HG03159 (cell line): Measurements from ENCODE around the gene SLC9A5.

Source experiments
- ATAC-seq: cut with Tn5 transposase; IDR thresholded peaks from one replicate; pipeline ENCODE4 v1.9.1; 2021; ENCODE audit warnings: mild to moderate bottlenecking, moderate library complexity; ENCODE audit not compliant: unreplicated experiment

SLC9A5 gene, protein sequence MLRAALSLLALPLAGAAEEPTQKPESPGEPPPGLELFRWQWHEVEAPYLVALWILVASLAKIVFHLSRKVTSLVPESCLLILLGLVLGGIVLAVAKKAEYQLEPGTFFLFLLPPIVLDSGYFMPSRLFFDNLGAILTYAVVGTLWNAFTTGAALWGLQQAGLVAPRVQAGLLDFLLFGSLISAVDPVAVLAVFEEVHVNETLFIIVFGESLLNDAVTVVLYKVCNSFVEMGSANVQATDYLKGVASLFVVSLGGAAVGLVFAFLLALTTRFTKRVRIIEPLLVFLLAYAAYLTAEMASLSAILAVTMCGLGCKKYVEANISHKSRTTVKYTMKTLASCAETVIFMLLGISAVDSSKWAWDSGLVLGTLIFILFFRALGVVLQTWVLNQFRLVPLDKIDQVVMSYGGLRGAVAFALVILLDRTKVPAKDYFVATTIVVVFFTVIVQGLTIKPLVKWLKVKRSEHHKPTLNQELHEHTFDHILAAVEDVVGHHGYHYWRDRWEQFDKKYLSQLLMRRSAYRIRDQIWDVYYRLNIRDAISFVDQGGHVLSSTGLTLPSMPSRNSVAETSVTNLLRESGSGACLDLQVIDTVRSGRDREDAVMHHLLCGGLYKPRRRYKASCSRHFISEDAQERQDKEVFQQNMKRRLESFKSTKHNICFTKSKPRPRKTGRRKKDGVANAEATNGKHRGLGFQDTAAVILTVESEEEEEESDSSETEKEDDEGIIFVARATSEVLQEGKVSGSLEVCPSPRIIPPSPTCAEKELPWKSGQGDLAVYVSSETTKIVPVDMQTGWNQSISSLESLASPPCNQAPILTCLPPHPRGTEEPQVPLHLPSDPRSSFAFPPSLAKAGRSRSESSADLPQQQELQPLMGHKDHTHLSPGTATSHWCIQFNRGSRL

DNA sequence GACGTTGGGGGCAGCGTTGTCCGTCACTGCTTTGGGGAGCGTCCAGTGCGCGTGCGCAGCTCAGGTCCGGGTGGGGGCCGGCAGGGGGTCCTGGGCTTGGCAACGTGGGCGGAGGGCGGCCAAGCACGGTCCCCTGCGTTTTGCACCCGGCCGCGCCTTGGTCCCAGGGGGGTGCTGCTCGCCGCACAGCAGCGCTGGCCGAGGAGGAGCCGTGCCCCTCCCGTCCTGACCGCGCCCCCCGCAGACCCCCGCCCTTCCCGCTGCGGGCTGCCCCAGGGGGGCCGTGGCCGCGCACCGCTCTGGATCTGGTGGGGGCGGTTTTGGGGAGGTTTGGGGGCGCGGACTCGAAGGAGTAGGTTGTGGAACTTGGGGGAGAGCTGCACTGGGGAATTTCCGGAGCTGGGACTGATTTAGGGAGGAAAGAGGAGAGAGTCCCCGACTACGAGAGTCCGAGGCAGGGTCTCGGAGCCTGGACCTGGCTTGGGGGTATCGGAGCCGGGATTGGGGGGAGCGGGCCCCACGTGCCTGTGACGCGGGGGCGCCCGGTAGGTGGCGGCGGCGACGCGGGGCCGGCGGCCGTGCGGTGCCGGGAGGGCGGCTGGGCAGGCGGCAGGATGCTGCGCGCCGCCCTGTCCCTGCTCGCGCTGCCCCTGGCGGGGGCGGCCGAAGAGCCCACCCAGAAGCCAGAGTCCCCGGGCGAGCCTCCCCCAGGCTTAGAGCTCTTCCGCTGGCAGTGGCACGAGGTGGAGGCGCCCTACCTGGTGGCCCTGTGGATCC is at the start of gene SLC9A5:
SLC9A5 (plus strand) TSS at position 579 of the 777 bp plus-strand sequence; CDS start at position 615, 36 bp downstream.
- ATAC-seq = no peak

DNA sequence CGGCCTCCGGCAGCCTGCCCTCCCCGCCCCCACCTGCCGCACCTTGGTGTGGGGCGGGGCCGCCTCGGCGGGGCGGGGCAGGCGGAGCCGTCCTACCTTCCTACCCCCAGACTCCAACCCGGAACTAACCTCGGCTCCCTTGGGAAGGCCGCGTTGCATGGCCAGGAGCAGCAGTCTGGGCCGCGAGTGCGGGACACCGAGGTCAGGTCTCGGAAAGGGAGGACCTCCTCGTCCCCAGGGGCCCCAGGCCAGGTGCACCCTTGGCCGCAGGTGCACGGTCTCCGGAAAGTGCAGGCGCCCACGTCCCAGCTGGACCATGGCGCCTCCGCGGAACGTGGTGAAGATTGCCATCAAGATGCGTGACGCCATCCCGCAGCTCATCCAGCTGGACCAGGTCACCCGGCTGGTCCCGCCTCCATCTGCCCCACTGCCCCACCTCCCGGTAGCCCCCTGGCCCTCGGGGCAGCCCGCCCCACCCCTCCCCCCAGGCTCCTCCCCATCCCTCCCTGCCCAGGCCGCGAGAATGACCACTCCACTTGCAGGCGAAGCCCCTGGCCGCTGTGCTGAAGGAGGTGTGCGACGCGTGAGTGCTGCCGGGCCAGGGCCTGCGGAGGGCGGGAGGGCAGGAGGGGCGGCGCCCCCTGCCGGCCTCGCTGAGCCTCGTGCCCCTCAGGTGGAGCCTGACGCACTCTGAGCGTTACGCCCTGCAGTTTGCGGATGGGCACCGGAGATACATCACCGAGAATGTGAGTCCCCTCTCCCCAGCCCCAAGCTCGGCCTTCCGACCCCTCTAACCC is 49.6 kb upstream of the SLC9A5 start, which contains the start of gene ELMO3:
ELMO3 (plus strand) TSS at position 121 of the 797 bp plus-strand sequence; CDS start at position 317, 196 bp downstream.
- no peak for ATAC-seq

DNA sequence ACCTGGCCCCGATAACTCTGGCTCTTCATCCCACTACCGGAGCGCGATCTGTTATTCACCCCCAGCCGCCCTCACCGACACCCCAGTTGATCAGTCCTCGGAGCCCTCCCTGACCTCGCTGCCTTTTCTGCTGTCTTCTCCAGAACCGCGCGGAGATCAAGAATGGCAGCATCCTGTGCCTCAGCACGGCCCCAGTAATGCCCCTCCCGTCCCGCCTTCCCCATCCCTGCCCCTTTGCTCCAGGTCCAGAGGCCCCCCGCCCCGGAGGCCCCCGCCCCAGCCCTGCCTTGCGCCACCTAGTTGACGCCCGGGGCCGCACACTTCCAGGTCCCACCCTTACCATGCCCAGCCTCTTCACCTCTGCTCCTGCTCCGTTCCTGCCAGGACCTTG is 49.0 kb upstream of the SLC9A5 start:
- ATAC-seq = no peak

GRCh38 chr16:67200491-67200890 is 48.3 kb upstream of the SLC9A5 start:
- ATAC-seq = no peak

DNA sequence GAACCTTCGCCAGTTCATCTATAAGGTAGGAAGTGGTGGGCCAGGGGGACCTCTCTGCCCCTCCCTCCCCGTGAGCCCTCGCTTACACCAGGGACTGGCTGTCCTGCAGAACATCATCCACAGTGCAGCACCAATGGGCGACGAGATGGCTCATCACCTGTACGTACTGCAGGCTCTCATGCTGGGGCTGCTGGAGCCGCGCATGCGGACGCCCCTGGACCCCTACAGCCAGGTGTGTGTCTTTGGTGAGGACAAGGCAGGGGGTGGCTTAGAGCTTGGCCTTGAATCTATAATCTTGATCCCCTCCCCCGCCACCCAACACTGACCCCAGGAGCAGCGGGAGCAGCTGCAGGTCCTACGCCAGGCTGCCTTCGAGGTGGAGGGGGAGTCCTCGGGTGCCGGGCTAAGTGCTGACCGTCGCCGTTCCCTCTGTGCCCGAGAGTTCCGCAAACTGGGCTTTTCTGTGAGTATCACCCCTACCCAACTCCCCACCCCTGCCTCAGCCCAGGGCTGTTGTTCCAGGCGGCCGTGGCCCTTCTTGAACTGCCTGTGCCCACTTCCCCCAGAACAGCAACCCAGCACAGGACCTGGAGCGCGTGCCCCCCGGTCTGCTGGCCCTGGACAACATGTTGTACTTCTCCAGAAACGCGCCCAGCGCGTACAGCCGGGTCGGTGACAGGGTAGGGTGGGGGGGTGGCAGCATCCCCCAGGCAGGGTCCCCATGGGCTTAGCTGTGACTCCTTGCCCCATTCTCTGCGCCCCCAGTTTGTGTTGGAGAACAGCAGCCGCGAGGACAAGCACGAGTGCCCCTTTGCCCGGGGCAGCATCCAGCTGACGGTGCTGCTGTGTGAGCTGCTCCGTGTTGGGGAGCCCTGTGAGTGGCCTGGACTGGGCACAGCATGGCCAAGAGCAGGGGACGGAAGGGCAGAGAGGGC is 47.1 kb upstream of the SLC9A5 start:
- ATAC-seq = no peak

GRCh38 chr16:67202426-67202825 is 46.4 kb upstream of the SLC9A5 start:
- no peak for ATAC-seq

GRCh38 chr16:67202956-67203493 is 45.8 kb upstream of the SLC9A5 start:
- no peak for ATAC-seq

DNA sequence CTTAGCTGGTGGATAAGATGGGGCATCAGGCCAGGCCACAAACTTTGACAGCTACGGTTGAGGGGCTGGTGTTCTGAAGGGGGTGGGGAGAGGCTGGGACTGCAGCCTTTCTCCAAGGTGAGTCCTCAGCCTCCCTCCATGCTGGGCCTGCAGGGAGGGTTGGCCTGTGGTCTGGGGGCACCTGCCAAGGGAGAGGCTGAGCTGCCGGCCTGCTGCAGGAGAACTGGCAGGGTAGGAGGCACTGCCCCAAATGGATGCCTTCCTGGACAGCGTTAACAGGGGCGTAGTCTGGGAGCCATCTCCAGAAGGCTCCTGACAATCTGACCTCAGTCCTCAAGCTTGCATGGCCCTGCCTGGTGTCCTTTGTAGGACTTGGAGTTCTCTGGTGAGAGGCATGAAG is 44.7 kb upstream of the SLC9A5 start:
- no peak for ATAC-seq

DNA sequence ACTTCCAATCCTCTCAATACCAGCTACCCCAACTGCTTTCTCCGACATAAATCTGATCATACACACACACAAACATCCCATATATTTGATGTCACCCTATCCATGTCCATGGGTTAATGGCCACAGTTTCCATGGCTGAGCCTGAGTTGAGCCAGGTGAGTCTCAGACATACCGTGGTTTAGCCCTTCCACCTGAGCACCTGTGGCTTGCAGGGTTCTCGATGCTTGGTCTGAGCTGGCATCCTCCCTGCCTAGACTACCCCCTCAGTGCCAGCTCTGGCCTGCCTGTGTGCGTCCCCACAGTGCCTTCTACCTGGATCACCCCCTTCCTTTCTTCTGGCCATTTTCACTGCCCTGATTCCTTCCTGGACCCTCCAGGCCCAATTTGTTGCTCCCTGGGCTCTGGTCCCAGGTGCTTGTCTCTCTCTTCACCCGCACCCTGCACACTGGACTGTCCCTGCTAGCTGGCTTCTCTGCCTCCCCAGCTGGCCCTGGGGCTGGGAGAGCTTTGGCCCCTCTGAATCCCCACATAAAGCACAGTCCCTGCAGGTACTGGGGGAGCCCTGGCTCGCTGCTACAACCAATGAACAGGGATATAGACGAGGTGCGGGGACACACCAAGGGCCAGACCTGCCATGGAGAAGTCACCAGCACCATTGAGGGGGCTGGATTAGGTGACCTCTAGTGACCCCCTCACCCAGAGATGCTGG is 42.5 kb upstream of the SLC9A5 start:
- no peak for ATAC-seq

GRCh38 chr16:67206838-67207248 is 41.9 kb upstream of the SLC9A5 start:
- no peak for ATAC-seq

DNA sequence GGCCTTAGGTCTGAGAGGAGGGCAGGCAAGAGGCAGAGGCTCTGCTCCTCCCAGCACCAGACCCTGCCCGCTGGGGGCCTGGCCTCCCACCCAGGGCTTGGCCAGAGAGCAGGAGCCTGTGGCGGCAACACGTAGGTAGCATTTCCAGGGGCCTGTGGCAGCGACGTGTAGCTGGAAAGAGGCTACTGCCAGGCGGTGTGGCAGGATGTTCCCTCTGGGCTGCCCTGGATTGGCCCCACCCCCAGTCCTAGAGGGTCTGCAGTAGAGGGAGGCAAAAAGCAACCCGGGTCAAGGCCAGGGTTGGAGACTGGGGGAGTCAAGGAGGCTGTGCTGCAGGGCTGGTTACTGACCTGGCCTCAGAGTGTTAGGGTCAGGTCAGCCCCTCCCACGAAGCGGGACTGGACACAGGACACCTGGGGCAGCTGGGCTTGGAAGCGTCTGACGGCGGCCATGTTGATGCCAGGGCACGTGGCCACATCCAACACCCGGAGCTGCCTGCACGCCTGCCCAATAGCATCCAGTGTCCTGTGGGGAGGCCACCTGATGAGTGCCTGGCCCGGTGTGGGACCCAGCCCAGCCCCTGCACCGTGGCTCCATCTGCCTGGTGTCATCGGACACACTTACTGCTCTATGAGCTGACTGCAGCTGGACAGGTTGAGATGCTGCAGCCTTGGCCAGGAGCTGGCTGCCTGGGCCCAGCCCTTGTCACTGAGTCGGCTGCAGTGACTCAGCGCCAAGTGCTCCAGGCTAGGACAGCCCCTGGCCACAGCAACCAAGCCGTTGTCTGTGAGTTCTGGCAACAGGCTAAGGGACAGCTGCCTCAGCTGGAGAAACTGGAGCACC is 41.3 kb upstream of the SLC9A5 start:
- no peak for ATAC-seq

DNA sequence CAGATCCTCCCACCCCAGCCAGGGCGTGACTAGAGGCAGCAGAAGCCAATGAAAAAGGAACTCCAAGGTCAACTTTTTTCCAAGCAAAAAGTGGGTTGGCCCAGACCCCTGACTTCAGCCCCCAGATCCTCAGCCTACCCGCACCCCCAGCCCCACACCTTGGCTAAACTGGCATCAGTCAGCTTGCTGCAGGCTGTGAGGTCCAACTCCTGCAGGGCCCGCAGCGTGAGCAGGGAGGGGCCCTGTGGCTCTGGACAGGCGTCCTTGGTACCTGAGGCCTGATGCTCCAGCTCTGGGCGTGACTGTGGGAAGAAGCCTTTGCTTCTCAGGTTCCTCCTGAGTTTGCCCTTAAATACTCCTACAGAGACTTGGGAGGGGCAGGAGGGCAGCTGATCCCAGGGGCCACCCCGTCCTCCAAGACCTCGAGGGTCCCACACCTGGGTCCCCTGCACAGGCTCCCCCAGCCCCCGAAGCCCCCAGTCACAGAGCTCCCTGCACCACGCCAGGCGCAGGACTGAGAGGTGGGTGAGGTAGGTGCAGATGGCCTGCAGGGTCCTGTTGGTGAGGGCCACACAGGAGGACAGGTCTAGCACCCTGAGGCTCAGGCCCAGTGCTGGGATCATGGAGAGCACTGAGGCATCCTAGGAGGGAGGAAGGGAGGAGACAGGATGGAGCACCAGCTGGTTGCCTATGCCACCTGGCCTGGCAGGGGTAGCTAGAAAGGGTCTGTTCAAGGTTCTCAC is 40.5 kb upstream of the SLC9A5 start:
- no peak for ATAC-seq

GRCh38 chr16:67209565-67209964 is 39.2 kb upstream of the SLC9A5 start:
- no peak for ATAC-seq

GRCh38 chr16:67210069-67210937 is 38.5 kb upstream of the SLC9A5 start:
- no peak for ATAC-seq

GRCh38 chr16:67211674-67212073 is 37.1 kb upstream of the SLC9A5 start:
- no peak for ATAC-seq

DNA sequence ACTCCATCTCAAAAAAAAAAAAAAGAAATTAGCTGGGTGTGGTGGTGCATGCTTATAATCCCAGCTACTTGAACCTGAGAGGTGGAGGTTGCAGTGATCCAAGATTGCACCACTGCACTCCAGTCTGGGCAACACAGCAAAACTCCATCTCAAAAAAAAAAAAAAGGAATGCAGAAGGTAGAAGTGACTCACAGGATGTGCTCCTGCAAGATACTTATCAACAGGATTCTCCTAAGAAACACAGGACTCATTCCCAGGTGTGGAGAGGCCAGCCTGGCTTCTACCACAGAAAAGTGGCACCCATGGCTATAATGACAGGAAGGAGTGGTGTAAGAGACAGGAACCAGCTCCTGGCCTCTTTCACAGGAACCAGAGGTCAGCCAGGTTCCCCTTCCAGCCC is 36.0 kb upstream of the SLC9A5 start:
- ATAC-seq = no peak
